T-helper 1 cell treated with Interleukin-12 subunit alpha and Interleukin-12 subunit beta and Interleukin-4 antibody, amounts not matched to agents 30 μg/mL and 1 μg/mL, for 36 hours (primary cell): ENCODE results near the gene WWC2.

Source experiments
- H3K27ac Mint-ChIP-seq: one replicate; pipeline ENCODE4 v1.8.0; 2021; ENCODE audit warnings: mild to moderate bottlenecking, mixed read lengths
- H3K27me3 Mint-ChIP-seq: one replicate; pipeline ENCODE4 v1.8.0; 2021; ENCODE audit warnings: low read depth, mixed read lengths
- H3K36me3 Mint-ChIP-seq: one replicate; pipeline ENCODE4 v1.8.0; 2021; ENCODE audit warnings: low read depth, mixed read lengths
- H3K4me1 Mint-ChIP-seq: one replicate; pipeline ENCODE4 v1.8.0; 2021; ENCODE audit warnings: low read depth, mixed read lengths
- H3K4me3 Mint-ChIP-seq: one replicate; pipeline ENCODE4 v1.8.0; 2021; ENCODE audit warnings: mild to moderate bottlenecking, moderate library complexity, mixed read lengths
- H3K9me3 Mint-ChIP-seq: one replicate; pipeline ENCODE4 v1.8.0; 2021; ENCODE audit warnings: mixed read lengths

The WWC2 gene

DNA sequence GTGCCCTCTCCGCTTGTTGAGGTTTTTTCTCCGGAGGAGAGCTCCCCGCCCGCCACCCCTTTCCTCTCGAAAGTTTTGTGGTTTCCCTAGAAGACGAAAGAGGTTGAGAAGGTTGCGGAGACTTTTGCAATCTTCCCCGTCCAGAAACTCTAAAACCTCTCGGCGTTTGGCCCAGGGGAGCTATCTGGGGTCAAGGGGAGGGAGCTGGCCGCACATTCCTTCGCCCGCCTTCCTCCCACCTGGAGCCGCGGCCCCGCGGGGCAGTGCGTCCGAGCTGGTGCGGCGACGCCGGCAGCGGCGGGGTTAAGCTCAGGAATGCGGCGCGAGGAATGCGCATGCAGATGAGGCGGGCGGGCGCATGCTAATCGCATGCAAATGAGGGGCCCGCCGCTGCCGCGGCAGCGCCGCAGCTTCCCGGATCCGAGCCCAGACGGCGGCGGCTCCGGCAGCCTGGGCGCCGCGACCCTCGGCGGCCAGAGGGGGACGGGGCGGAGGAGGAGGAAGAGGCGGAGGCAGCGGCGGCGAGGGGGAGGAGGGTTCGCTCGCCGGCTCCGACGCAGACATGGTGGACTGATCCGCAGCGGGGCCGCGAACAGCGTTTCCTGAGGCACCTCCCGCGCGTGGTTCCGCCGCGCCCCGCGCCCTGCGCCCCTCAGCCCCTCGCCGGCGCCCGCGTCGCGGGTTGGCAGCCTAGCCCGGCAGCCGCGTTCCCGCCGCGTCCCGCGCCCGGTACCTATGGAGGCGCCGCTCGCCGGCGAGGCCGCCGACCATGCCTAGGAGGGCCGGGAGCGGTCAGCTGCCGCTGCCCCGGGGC lies at the start of gene WWC2:
TSS of gene WWC2 (plus strand) at position 535 of the 814 bp plus-strand sequence. CDS start at position 770, 235 bp downstream.
- Mint-ChIP-seq H3K27me3 (peaks cover 65% of the 10 kb centered on the region), H3K4me3 (peak within 1 kb of the TSS; percentile 37), H3K9me3 (no peaks in the 10 kb centered on the region), H3K36me3 (no peaks in the 10 kb centered on the region), H3K27ac (no peak within 1 kb of the TSS), H3K4me1 (no peaks in the 10 kb centered on the region)

DNA sequence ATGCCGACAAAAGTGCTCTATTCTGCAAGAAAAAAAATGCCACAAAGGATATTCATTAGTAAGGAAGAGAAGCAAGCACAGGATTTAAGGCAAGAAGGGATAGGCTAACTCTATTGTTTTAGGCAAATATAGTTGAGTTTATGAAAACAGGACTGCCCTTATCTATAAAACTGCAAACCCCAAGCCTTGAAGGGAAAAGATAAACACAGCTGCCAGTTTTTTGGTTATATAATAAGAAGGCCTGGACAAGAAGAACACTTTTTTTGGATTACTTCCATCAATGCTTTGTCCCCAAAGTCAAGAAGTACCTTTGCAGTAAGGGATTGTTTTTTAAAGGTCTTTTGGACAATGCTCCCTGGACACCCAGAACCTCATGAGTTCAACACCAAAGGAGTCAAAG lies 45.4 kb upstream of the WWC2 start:
- Mint-ChIP-seq H3K36me3 (no peaks in the 10 kb centered on the region), H3K4me1 (no peaks in the 10 kb centered on the region), H3K27me3 (peaks cover 12% of the 10 kb centered on the region), H3K27ac (no peak overlapping the region), H3K9me3 (no peaks in the 10 kb centered on the region), H3K4me3 (no peak overlapping the region)

- Mint-ChIP-seq H3K4me3 (no peak overlapping the region), H3K27me3 (peaks cover 6% of the 10 kb centered on the region)
Measured at GRCh38 chr4:183057255-183057654, 41.8 kb upstream of the WWC2 start.

GRCh38 chr4:183059797-183060196 lies 39.3 kb upstream of the WWC2 start:
- Mint-ChIP-seq H3K4me1 (no peaks in the 10 kb centered on the region), H3K9me3 (no peaks in the 10 kb centered on the region), H3K4me3 (no peak overlapping the region), H3K36me3 (no peaks in the 10 kb centered on the region), H3K27ac (no peak overlapping the region), H3K27me3 (peaks cover 6% of the 10 kb centered on the region)

More at GRCh38 chr4:183057255-183057654, 41.8 kb upstream of the WWC2 start:
- no peaks in the 10 kb centered on the region for H3K4me1 Mint-ChIP-seq
- H3K27ac Mint-ChIP-seq = no peak overlapping the region
- H3K36me3 Mint-ChIP-seq = no peaks in the 10 kb centered on the region
- no peaks in the 10 kb centered on the region for H3K9me3 Mint-ChIP-seq

DNA sequence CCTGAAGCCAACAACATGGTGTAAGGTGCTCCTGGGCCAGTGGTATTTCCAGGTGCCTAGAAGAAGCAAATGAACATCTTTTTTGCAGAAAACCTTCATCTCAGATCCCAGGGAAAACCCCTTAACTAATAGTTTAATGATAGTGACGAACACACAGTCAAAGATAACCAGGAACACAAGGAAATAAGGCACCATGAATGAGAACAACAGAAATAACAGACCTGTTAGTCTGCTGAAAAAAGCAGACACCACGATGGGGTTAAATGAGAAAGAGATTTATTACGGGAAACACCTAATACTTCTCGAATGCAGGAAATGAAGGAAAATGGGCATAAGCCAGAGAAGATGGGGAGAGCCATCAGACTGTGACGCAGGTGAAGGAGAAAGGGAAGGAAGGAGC lies 30.6 kb upstream of the WWC2 start:
- Mint-ChIP-seq H3K27ac (no peak overlapping the region), H3K4me3 (no peak overlapping the region), H3K27me3 (peaks cover 9% of the 10 kb centered on the region), H3K4me1 (no peaks in the 10 kb centered on the region), H3K9me3 (peaks cover 5% of the 10 kb centered on the region), H3K36me3 (no peaks in the 10 kb centered on the region)

- Mint-ChIP-seq H3K27ac (no peak overlapping the region), H3K36me3 (no peaks in the 10 kb centered on the region), H3K9me3 (peaks cover 5% of the 10 kb centered on the region), H3K4me1 (peaks cover 2% of the 10 kb centered on the region), H3K27me3 (peaks cover 11% of the 10 kb centered on the region), H3K4me3 (no peak overlapping the region)
Measured at GRCh38 chr4:183071222-183071621, 27.8 kb upstream of the WWC2 start.

GRCh38 chr4:183072176-183072575 lies 26.9 kb upstream of the WWC2 start:
- Mint-ChIP-seq H3K27ac (no peak overlapping the region), H3K27me3 (peaks cover 11% of the 10 kb centered on the region), H3K36me3 (no peaks in the 10 kb centered on the region), H3K4me1 (peaks cover 2% of the 10 kb centered on the region), H3K4me3 (no peak overlapping the region), H3K9me3 (peaks cover 5% of the 10 kb centered on the region)

DNA sequence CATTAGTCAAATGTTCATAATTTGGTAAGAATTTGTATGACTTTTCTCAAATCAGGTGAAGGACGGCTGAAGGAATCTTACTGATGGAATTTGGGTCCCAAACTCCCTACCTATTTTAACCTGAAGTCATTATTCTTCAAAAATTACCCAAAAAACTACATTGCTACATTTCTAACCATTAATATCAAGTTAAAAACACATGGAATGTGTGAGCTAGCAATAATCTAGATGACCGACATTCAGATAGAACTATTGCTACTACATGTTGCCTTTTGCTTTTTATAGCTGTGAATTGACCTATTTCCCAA lies 25.3 kb upstream of the WWC2 start:
- Mint-ChIP-seq H3K9me3 (peaks cover 5% of the 10 kb centered on the region), H3K4me3 (no peak overlapping the region), H3K4me1 (peaks cover 2% of the 10 kb centered on the region)

GRCh38 chr4:183074288-183074990 lies 24.6 kb upstream of the WWC2 start:
- peaks cover 11% of the 10 kb centered on the region for H3K27me3 Mint-ChIP-seq
- H3K27ac Mint-ChIP-seq = no peak overlapping the region
- H3K4me1 Mint-ChIP-seq = peaks cover 2% of the 10 kb centered on the region
- H3K4me3 Mint-ChIP-seq = no peak overlapping the region
- H3K9me3 Mint-ChIP-seq = peaks cover 5% of the 10 kb centered on the region
- no peaks in the 10 kb centered on the region for H3K36me3 Mint-ChIP-seq

More for the DNA sequence above, 25.3 kb upstream of the WWC2 start:
- Mint-ChIP-seq H3K27ac (no peak overlapping the region), H3K36me3 (no peaks in the 10 kb centered on the region), H3K27me3 (peaks cover 11% of the 10 kb centered on the region)

GRCh38 chr4:183078634-183079033 lies 20.4 kb upstream of the WWC2 start:
- Mint-ChIP-seq H3K36me3 (no peaks in the 10 kb centered on the region), H3K27ac (no peak overlapping the region), H3K27me3 (peaks cover 1% of the 10 kb centered on the region), H3K4me1 (peaks cover under 1% of the 10 kb centered on the region), H3K9me3 (no peaks in the 10 kb centered on the region), H3K4me3 (no peak overlapping the region)

DNA sequence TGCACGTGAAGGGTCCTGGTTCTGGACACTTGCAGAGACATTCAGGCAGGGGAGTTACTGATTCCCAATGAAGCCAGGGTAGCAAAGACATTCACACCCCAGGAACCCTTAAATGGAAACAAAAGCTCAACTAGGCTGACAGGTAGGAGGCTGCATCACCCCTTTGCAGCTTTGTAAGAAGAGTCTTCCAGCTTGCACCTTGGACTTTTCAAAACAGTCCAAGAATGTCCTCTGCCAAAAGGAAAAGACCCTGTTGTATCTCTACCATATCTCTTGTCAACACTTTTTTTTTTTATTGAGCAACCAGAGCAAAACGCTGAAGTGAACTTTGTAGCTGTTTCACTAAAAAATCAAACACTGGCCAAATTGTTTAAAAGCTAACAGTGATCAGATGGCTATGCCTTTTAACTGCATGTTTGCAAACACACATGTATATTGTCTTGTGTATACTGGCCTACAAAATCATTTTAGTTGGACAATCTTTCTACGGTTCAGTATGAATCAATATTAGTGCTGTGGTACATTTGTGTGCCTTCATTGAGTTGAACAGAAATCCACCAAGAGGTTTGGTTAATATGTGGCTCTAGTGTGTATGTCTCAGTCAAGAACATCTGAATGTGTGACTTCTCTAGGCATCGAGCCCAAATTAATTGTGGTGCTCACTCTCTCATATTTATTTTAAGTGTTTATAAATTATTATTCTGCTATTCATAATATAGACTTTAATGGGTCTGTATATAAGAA lies 18.5 kb upstream of the WWC2 start:
- no peaks in the 10 kb centered on the region for H3K27me3 Mint-ChIP-seq
- no peak overlapping the region for H3K27ac Mint-ChIP-seq
- no peaks in the 10 kb centered on the region for H3K36me3 Mint-ChIP-seq
- no peaks in the 10 kb centered on the region for H3K9me3 Mint-ChIP-seq
- no peaks in the 10 kb centered on the region for H3K4me1 Mint-ChIP-seq
- H3K4me3 Mint-ChIP-seq = no peak overlapping the region

DNA sequence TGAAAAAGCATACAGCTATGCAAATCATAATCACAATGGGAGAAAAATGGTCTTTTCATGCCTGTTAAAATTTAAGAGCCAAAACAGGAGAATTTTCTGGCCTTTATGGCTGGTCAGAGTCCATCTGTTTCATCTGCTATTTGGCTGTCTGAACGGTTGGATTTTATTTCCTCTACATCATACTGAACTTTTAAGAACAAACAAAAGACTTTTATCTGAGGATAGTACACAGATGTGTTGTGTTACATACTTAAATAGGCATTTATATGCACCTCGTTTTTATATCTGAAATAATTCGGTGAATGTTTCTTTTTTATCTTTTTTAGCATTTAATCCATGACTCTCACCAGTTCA lies 18.0 kb upstream of the WWC2 start:
- H3K4me3 Mint-ChIP-seq = no peak overlapping the region
- H3K4me1 Mint-ChIP-seq = no peaks in the 10 kb centered on the region
- H3K36me3 Mint-ChIP-seq = no peaks in the 10 kb centered on the region
- H3K27me3 Mint-ChIP-seq = no peaks in the 10 kb centered on the region
- H3K9me3 Mint-ChIP-seq = no peaks in the 10 kb centered on the region
- no peak overlapping the region for H3K27ac Mint-ChIP-seq

DNA sequence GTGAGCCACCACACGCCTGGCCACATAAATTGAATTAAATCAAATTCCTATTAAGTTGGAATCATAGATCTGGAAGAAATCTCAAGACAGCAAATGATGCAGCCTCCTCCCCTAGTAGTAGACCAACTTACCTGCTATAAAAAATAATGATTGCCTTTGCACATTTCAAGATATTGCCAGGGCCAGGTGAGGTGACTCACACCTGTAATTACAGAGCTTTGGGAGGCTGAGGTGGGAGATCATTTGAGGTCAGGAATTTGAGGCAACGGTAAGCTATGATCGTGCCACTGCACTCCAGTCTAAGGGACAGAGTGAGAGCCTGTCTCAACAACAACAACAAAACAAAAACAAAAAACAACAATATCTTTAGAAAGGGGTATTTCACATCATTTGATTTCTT lies 17.0 kb upstream of the WWC2 start:
- H3K36me3 Mint-ChIP-seq = no peaks in the 10 kb centered on the region
- H3K27ac Mint-ChIP-seq = no peak overlapping the region
- no peaks in the 10 kb centered on the region for H3K4me1 Mint-ChIP-seq
- no peak overlapping the region for H3K4me3 Mint-ChIP-seq
- H3K27me3 Mint-ChIP-seq = no peaks in the 10 kb centered on the region
- H3K9me3 Mint-ChIP-seq = no peaks in the 10 kb centered on the region

DNA sequence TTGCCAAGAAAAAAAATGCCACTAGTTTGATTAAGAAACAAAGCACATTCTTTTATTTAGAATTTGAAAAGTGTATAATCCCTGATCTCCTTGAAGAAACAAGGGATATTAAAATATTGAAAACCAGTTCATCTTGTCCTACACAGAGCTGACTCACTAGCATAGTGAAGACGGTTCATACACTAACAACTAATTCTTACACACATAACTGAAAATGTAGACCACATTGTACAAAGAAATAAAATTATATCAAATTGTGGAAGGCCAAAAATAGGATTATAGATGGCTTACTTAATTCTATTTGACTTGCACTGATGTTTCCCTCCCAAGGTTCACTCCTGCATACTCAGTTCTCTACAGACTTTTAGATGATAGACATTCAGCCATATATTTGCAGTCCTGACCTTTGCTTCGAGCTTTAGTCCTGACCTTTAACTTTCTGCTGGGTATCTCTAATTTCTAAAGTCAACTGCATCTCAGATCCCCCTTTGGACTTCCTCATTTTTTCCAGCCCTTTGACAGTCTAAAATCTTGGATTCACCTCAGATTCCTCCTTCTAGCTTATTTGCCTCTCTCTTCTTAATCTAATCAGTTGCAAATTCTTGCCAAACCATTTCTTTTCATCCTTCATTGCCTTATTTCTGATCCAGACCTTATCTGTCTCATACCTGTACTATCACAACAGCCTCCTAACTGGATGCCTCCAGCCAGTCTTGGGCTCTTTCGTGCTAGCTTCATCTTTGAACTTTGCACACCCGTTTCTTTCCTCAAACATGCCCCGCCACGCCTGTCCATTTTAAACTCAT lies 4.5 kb upstream of the WWC2 start:
- no peak overlapping the region for H3K4me3 Mint-ChIP-seq
- H3K9me3 Mint-ChIP-seq = no peaks in the 10 kb centered on the region
- no peaks in the 10 kb centered on the region for H3K4me1 Mint-ChIP-seq
- peaks cover 44% of the 10 kb centered on the region for H3K27me3 Mint-ChIP-seq
- no peak overlapping the region for H3K27ac Mint-ChIP-seq
- H3K36me3 Mint-ChIP-seq = no peaks in the 10 kb centered on the region
